WERI-Rb-1 (cell line): ENCODE results near the gene PEG3.

Experiments used
- DNase-seq: peaks from one replicate; pipeline ENCODE4 v3.0.0-alpha.2; 2020
- H3K27ac ChIP-seq: fragments of 250-450 bp; sonication (Bioruptor Pico); 2 replicates; pipeline ENCODE4 v1.5.1; 2020; ENCODE audit warnings: mild to moderate bottlenecking, moderate library complexity
- H3K27me3 ChIP-seq: fragments of 250-450 bp; sonication (Bioruptor Pico); 2 replicates; pipeline ENCODE4 v1.5.1; 2021; ENCODE audit warnings: mild to moderate bottlenecking, low read depth, moderate library complexity; ENCODE audit not compliant: insufficient read depth, severe bottlenecking
- H3K36me3 ChIP-seq: fragments of 250-450 bp; sonication (Bioruptor Pico); 2 replicates; pipeline ENCODE4 v1.5.1; 2020; ENCODE audit warnings: mild to moderate bottlenecking, moderate library complexity
- H3K4me3 ChIP-seq: 2 replicates; pipeline ENCODE4 v1.5.1; 2011; ENCODE audit warnings: low read depth, mild to moderate bottlenecking, control low read depth, low read length
- H3K9me3 ChIP-seq: fragments of 250-450 bp; sonication (Bioruptor Pico); 2 replicates; pipeline ENCODE4 v1.5.1; 2021; ENCODE audit warnings: mild to moderate bottlenecking, moderate library complexity; ENCODE audit not compliant: severe bottlenecking
- TF ChIP-seq, protein P1 (sequence below): IDR thresholded peaks from 2 replicates; pipeline ENCODE4 v1.5.1; 2011; ENCODE audit warnings: low read depth, mild to moderate bottlenecking, control low read depth, inconsistent platforms, low read length

The PEG3 gene

GRCh38 chr19:56822755-56823154, 17.8 kb downstream of the PEG3 start:
- TF ChIP-seq, protein P1, sequence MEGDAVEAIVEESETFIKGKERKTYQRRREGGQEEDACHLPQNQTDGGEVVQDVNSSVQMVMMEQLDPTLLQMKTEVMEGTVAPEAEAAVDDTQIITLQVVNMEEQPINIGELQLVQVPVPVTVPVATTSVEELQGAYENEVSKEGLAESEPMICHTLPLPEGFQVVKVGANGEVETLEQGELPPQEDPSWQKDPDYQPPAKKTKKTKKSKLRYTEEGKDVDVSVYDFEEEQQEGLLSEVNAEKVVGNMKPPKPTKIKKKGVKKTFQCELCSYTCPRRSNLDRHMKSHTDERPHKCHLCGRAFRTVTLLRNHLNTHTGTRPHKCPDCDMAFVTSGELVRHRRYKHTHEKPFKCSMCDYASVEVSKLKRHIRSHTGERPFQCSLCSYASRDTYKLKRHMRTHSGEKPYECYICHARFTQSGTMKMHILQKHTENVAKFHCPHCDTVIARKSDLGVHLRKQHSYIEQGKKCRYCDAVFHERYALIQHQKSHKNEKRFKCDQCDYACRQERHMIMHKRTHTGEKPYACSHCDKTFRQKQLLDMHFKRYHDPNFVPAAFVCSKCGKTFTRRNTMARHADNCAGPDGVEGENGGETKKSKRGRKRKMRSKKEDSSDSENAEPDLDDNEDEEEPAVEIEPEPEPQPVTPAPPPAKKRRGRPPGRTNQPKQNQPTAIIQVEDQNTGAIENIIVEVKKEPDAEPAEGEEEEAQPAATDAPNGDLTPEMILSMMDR: no peak
- no peaks in the 10 kb centered on the region for H3K27me3 ChIP-seq
- peaks cover 16% of the 10 kb centered on the region for H3K36me3 ChIP-seq
- no peak overlapping the region for H3K4me3 ChIP-seq
- H3K9me3 ChIP-seq: no peaks in the 10 kb centered on the region
- no peak overlapping the region for H3K27ac ChIP-seq
- DNase-seq: no peak

- TF ChIP-seq, protein P1: no peak
- Histone ChIP-seq H3K36me3 (peaks cover 26% of the 10 kb centered on the region), H3K4me3 (no peak overlapping the region), H3K9me3 (no peaks in the 10 kb centered on the region), H3K27ac (no peak overlapping the region), H3K27me3 (no peaks in the 10 kb centered on the region)
- no peak for DNase-seq
Observed at GRCh38 chr19:56821675-56822074, 18.9 kb downstream of the PEG3 start.

DNA sequence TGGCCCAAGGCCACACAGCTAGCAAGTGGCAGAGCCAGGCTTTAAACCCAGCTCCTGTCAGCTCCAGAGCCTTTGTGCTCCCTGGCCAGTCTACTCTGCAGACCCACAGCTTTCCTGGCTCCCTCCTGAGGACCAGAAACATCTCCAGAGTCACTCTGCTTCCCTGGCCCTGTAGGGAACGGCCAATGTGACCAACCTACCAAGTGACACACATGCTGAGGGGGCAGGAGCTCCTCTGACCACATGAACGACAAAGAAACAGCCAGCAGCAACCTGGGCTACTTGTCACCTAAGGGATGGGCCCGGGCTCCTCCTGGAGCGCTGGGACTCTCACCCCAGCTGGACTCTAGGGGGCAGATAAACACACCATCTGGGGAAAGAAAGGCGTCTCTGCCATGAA, 19.3 kb downstream of the PEG3 start:
- peak; percentile 18 for DNase-seq
- Histone ChIP-seq H3K36me3 (peaks cover 26% of the 10 kb centered on the region), H3K9me3 (no peaks in the 10 kb centered on the region), H3K27ac (no peak overlapping the region), H3K4me3 (no peak overlapping the region), H3K27me3 (no peaks in the 10 kb centered on the region)
- TF ChIP-seq, protein P1: peak; percentile 30; the same call in 1 of the 2 replicates

DNA sequence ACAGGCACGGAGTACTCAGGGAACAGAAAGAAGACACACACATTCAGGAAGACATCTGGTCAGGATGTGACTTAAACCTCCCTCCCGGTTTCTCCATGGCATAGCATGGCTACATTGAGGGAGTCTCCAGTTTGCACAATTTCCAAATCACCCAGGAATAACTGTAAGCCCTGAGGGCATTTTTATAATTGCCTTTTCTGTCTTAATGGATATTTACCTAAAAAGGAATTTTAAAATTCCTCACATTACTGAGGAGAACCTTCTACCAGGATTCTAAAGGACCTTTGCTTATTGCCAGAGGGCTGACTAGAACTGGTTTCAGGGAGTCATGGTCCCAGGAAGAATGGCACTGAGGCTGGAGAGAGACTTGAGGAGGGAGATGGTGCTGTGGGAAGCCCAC, 21.4 kb downstream of the PEG3 start:
- Histone ChIP-seq H3K36me3 (peaks cover 30% of the 10 kb centered on the region; the same call in 1 of the 2 replicates), H3K9me3 (no peaks in the 10 kb centered on the region)

DNA sequence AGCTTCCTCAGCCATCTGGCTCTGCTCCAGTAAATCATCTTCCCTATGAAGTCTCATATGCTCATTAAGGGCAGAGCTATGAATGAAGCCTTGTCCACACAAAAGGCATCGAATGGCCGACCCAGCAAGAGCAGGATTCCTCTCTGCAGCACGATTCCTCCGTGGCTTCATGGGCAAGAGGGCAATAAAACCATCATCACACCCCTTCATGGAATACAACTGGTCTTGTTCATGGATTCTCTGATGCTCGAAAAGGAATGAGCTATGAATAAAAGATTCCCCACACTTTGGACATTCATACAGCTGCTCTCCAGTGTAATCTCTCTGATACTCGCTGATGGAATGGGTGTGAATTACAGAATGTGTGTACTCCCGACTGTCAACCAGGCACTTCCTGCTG, 25.9 kb downstream of the PEG3 start:
- no peak for DNase-seq
- TF ChIP-seq, protein P1: no peak

More for the DNA sequence above, 21.4 kb downstream of the PEG3 start:
- TF ChIP-seq, protein P1: no peak
- Histone ChIP-seq H3K27me3 (no peaks in the 10 kb centered on the region), H3K4me3 (no peak overlapping the region), H3K27ac (no peak overlapping the region)
- DNase-seq: no peak

GRCh38 chr19:56813531-56813930, 27.0 kb downstream of the PEG3 start:
- TF ChIP-seq, protein P1: no peak
- no peaks in the 10 kb centered on the region for H3K27me3 ChIP-seq

More for the DNA sequence above, 25.9 kb downstream of the PEG3 start:
- peaks cover 29% of the 10 kb centered on the region for H3K36me3 ChIP-seq
- no peak overlapping the region for H3K4me3 ChIP-seq
- no peak overlapping the region for H3K27ac ChIP-seq
- H3K27me3 ChIP-seq: no peaks in the 10 kb centered on the region
- H3K9me3 ChIP-seq: no peaks in the 10 kb centered on the region

More at GRCh38 chr19:56813531-56813930, 27.0 kb downstream of the PEG3 start:
- Histone ChIP-seq H3K27ac (no peak overlapping the region), H3K9me3 (no peaks in the 10 kb centered on the region), H3K4me3 (no peak overlapping the region), H3K36me3 (peaks cover 24% of the 10 kb centered on the region)
- no peak for DNase-seq
